ENCODE data around the gene DMKN.

The DMKN gene

GRCh38 chr19:35460608-35461007 is 52.8 kb downstream of the DMKN start:
- DNase-seq, result no peak

- peak; percentile 35 for DNase-seq
These were observed 53.9 kb downstream of the DMKN start for GRCh38 chr19:35459414-35460082.

- DNase-seq, result no peak
These were observed 54.6 kb downstream of the DMKN start for GRCh38 chr19:35458731-35459391.

- DNase-seq, result no peak
These were observed 55.3 kb downstream of the DMKN start for GRCh38 chr19:35458192-35458591.

DNA sequence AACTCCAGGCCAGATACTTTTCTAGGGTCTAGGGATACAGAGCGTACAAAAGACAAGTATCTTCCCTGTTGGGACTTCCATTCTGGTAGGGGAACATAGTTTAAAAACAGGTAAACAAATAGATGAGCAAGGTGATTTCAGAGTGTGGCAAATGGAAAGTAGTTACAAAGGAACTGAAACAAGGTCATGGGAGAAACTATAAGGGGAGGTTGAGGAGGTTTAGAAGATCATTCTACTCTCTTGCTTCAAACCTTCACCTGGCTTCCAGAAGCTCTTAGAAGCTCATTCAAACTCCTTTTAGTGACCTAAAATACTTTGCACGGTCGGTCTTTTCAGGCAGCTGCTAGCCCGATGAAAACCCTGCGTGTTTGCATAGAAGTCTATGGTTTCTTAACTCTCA is 56.3 kb downstream of the DMKN start:
- DNase-seq, result no peak

- no peak for DNase-seq
These were observed 57.7 kb downstream of the DMKN start for GRCh38 chr19:35455616-35456201.

DNA sequence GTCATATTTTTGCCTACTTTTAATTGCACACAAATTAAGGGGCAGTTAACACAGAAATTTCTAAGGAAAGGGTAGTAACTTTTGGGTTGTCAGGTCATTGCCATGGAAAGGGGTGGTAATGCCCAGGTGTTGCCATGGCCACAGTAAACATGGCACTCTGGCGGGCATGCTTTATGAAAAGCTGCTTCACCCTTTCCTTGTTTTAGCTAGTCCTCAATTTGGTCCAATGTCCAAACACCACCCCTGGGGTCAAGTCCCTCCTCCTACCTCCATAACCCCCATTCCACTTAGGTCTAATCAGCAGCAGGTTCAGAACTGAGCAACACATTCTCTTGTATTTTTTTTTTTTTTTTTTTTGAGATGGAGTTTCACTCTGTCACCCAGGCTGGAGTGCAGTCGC is 58.8 kb downstream of the DMKN start:
- no peak for DNase-seq

DNA sequence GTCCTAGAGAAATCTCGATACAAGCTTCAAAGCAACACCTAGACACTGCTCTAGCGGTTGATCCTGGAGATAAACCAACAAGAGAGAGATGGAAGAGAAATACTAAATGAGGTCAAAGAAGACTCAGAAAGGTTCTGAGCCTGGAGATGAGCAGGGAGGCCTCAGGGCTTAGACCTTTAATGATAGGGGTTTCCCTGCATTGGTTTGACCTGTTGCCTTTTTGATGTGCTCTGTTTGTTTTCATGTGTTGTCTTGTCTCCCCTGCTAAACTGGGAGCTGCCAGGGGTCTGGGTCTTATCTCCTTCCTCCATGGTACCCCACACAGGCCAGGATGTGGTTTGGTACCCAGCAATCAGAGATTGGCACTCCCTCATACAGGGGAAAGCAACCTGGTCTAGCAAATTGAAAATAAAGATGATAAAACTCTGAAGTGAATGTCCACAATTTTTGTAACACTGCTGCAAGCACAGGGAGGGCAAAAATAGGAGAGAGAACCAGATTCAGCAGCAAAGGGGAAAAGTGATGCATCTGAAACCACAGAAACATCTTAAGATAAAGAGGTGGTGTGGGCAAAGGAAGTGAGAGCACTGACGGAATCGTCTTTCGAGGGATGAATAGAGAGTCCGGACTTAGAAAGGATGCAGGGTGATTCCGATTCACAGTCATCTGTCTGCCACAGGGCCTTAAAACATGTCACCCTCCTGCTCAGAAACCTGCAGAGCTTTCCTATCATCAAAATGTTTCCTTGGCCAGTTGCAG is 61.9 kb downstream of the DMKN start:
- no peak for DNase-seq

- peak; percentile 40 for DNase-seq
These were observed 63.9 kb downstream of the DMKN start for GRCh38 chr19:35449359-35450043.

DNA sequence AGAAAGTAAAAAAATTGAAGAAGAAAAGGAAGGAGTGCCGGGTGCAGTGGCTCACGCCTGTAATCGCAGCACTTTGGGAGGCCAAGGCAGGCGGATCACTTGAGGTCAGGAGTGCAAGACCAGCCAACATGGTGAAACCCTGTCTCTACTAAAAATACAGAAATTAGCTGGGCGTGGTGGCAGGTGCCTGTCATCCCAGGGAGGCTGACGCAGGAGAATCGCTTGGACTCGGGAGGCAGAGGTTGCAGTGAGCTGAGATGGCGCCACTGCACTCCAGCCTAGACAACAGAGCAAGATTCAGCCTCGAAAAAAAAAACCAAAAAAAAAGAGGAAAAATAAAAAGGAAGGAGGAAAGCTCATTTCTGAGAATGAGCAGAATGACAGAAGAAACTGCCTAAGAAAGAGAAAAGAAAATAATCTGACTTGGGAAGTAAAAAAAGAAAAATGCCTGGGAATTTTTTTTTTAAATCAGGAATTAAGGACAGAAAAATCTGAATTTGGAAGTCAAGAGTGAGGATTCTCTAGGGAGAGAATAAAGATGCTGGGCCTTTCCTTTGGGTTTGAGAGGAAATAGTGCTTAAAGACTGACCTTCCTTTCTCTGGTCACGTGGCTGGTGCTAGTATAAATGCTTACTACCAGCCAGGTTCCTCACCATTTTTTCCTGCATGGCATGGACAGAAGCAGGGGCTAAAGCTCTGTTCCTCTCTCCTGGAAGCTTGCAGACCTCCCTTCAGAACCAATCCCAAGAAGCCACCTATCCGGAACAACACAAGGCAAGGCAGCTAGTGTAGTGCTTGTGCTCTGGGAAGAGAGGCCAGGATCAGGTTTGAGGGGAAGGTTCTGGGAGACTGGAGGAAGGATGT is 65.6 kb downstream of the DMKN start, which contains the start of gene FFAR2:
FFAR2 (plus strand) TSS at position 652 of the 864 bp plus-strand sequence. CDS start 1,458 bp downstream, outside the sequence.
- no peak for DNase-seq
